ENCODE data around the gene TMEM165. TPM values are rescaled to one million over a fixed set of nuclear protein-coding genes. Genes with fewer than 3 reads are reported as not detected.

Gene TMEM165
- total and polyA plus RNA-seq, 9 of the 15 experiments (the other 6 are each of a cell fraction or from before 2014, with no cell fraction given) = 21.3 to 145 (median 96.8) TPM

- TF ChIP-seq ZFP30 (CRISPR knock-in tag; IDR thresholded peaks at IDR 0.05; ENCODE audit: borderline replicate concordance) = no peak
- no peak for TF ChIP-seq PCBP2 (IDR thresholded peaks at IDR 0.05; ENCODE audit: low read depth, low read length, poor library complexity, severe bottlenecking)
- TF ChIP-seq RBBP5 (IDR thresholded peaks at IDR 0.05; ENCODE audit: borderline replicate concordance, insufficient read depth, low read length, poor library complexity, severe bottlenecking) = peak; percentile 66
- no peak for TF ChIP-seq ZKSCAN8 (CRISPR knock-in tag; IDR thresholded peaks at IDR 0.05)
- TF ChIP-seq ZNF23 (CRISPR knock-in tag; IDR thresholded peaks at IDR 0.05) = no peak
- peak; percentile 92 for TF ChIP-seq KLF1 (tag; IDR thresholded peaks at IDR 0.05)
- no peak for TF ChIP-seq ESRRB (CRISPR knock-in tag; IDR thresholded peaks at IDR 0.05; ENCODE audit: borderline replicate concordance)
- TF ChIP-seq RBM15 (IDR thresholded peaks at IDR 0.05; ENCODE audit: insufficient read depth, low read length) = no peak
- peak; percentile 93 for TF ChIP-seq MGA (IDR thresholded peaks at IDR 0.05)
- TF ChIP-seq ZNF408 (CRISPR knock-in tag; IDR thresholded peaks at IDR 0.05; ENCODE audit: low read depth) = no peak
- TF ChIP-seq, protein P1, sequence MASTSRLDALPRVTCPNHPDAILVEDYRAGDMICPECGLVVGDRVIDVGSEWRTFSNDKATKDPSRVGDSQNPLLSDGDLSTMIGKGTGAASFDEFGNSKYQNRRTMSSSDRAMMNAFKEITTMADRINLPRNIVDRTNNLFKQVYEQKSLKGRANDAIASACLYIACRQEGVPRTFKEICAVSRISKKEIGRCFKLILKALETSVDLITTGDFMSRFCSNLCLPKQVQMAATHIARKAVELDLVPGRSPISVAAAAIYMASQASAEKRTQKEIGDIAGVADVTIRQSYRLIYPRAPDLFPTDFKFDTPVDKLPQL (IDR thresholded peaks at IDR 0.05; ENCODE audit: extremely low read depth, insufficient read length) = no peak
- no peak for TF ChIP-seq MEF2D (tag; conservative IDR thresholded peaks at IDR 0.05; ENCODE audit: low read depth)
Observed at GRCh38 chr4:55345980-55346850, 49.5 kb upstream of the TMEM165 start, which contains the start of gene SRD5A3 (continued).
